Epithelial cell of alveolus of lung (primary cell): ENCODE measurements around the gene CD109. TPM values are rescaled to one million over a fixed set of nuclear protein-coding genes. Genes with fewer than 3 reads are reported as not detected.

ENCODE experiments used
- total RNA-seq: library from RNA; depleted of rRNA; stranded (reverse); fragments of >200 nt; gene quantifications from 2 replicates; pipeline ENCODE4 v1.2.1, GENCODE V29; 2015

The CD109 gene
- total RNA-seq = 14.1 and 34.9 TPM in 2 replicates

DNA sequence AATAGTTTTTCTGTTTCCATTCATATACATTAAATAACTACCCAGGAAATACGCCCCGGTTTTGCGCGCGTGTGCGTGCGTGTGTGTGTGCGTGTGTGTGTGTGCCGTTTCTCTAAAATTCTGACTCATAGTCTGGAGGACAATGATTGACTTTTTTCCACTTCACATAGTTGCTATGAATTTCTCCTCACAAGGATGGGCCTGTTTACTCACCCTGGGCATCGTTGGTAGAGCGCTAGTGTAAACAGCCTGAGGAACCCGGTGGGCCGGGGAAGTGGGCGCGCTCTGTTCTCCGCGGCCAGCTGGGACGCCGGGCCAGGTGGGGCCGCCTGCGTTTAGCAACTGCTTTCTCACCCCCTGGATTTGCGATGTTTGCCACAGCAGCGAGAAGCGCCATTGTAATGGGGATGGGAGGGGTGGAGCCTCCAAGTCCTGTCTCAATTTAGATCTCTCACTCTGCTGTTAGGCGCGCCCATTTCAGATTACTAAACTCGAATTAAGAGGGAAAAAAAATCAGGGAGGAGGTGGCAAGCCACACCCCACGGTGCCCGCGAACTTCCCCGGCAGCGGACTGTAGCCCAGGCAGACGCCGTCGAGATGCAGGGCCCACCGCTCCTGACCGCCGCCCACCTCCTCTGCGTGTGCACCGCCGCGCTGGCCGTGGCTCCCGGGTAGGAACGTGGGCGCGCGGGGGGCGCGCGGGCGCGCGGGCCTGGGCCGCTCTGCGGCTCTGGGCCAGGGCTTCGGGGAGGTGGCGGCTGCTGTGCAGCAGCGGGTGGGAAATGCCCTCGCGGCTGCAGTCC, at the start of gene CD109:
Gene CD109, plus strand, starts transcription at position 585 of the 803 bp plus-strand sequence. Its CDS starts 13 bp downstream, at position 598.

DNA sequence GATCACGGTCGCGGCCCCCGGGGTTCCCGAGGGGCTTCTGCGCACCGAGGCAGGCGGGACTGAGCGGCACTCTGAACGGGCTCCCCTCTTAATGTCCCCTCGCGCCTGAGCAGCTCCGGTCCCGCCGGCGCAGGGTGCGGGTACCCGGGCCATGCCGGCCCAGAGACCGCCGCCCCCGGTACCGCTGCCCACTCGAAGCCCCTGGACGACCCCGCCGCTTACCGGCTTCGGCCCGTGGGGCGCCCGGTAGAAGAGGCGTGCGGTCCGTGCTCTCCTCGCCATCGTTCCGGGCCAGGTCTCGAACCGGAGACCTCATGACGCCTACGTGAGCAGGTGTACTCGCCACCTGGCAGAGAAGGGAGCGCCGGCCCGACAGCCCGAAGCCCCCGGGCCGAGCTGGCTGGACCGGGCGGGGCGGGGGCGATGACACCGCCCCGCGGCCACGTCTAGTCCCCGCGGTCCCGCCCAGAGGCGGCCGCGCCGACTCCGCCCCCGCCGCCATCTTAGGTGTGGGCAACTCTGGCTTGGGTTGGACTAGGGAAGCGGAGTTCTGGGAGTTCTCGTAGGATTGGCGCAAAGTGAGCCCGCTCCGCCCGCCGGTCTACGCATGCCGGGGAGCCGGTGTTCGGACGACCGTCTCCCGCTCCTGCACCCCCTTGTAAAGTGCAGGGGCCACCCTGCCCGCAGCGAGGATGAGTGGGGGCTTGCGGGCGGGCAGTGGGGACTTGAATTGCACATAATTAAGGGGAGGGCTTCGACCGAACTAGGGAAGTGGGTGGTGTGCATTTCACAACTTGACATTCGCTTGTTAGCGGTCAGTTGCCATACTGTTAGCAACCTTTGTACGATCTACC, 42.2 kb upstream of the CD109 start, which contains the start of gene SLC17A5:
Gene SLC17A5, minus strand, starts transcription at position 422 of the 854 bp plus-strand sequence. Its CDS starts 106 bp downstream, at position 316.

Other genes starting within 250 kb of the CD109 start
- gene CGAS, start 243.9 kb upstream of the CD109 start, total RNA-seq = 7.1 and 8.7 TPM in 2 replicates
- 18.2 and 20.9 TPM in 2 replicates for gene MTO1, start 234.5 kb upstream of the CD109 start, total RNA-seq
- gene EEF1A1, start 175.2 kb upstream of the CD109 start, total RNA-seq = 14,163 and 20,877 TPM in 2 replicates
- 16.0 and 21.2 TPM in 2 replicates for gene SLC17A5, start 42.2 kb upstream of the CD109 start, total RNA-seq